HG03095 (cell line): Measurements from ENCODE around the gene DUS3L.
"Not testable (repeated sequence)": the region's sequence is repeated elsewhere in the genome, so short reads cannot be mapped to it uniquely, and the experiment has no call there.

Source experiments
- ATAC-seq: cut with Tn5 transposase; IDR thresholded peaks from one replicate; pipeline ENCODE4 v1.9.1; 2021; ENCODE audit warnings: moderate library complexity; ENCODE audit not compliant: unreplicated experiment

The DUS3L gene

GRCh38 chr19:5801796-5802619 is 11.0 kb upstream of the DUS3L start:
- ATAC-seq, result no peak

DNA sequence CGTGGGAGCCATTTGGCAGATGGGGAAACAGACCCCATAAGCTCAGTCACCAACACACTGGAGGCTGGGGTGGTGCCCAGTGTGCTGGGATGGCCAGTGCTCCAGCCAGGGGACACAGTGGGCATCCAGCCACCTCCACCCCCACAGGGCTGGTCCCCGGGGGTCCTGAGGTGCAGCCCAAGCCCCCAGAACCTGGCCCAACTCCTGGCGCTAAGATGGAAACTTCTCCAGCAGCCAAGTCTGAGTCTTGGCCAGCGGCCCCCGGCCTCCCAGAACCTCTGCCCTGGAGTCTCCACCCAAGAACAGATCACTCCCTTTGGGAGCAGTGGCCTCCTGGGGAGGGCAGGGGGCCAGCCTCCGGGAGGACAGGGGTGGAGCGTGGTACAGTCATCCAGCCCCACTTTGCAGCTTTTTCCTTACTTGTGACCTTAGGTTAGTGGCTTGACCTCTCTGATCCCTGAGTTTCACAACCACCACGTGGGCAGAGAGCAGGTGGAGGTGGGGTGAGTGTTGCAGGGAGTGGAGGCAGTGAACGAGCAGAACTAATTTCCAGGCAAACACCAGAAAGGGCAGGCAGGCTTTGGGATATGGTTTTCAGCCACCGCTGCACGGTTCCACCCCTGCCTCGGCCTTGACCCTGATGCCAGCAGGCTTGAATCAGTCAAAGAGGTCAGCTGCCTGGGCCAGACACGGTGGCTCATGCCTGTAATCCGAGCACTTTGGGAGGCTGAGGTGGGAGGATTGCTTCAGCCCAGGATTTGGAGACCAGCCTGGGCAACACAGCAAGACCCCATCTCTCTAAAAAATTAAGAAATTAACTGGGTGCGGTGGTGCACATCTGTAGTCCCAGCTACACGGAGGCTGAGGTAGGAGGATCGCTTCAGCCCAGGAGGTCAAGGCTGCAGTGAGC is 9.7 kb upstream of the DUS3L start:
- no peak for ATAC-seq

GRCh38 chr19:5799247-5800241 is 8.6 kb upstream of the DUS3L start:
- ATAC-seq, result no peak

- no peak for ATAC-seq
Observed at GRCh38 chr19:5798244-5798643, 7.3 kb upstream of the DUS3L start.

DNA sequence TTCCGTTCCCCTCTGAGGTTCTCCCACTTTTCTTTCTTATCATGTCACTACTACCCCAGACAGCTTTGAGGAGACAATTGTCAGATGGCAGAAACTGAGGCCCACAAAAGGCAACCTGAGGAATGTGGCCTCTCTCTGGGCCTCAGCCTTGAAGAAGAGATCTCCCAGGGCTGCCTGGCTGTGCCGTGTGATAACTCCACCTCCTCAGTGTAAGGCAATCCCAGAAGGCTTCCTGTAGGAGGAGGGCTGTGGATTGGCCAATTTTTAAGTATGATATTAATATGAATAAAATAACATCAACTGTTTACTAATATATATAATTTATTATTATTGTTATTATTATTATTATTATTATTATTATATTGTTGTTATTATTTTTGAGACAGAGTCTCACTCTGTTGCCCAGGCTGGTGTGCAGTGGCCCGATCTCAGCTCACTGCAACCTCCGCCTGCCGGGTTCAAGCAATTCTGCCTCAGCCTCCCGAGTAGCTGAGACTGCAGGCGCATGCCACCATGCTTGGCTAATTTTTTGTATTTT is 4.5 kb upstream of the DUS3L start:
- ATAC-seq, result no peak

GRCh38 chr19:5793188-5793587 is 2.2 kb upstream of the DUS3L start:
- ATAC-seq, result no peak

DNA sequence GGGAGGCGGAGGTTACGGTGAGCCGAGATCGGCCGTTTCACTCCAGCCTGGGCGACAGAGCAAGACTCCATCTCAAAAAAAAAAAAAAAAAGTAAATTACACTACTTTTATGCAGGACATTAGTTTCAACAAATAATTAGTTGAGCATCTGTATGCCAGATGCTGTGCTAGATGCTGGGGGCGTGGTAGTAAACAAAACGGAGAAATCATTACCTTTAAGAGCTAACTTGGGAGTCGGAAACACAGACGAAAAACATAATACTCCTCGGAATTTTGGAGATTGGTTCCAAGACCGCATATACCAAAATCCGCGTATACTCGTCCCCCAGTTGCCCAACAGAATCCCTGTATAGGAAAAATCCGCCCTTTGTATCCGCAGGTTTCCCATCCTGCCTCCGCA is 1.3 kb upstream of the DUS3L start:
- no peak for ATAC-seq

DNA sequence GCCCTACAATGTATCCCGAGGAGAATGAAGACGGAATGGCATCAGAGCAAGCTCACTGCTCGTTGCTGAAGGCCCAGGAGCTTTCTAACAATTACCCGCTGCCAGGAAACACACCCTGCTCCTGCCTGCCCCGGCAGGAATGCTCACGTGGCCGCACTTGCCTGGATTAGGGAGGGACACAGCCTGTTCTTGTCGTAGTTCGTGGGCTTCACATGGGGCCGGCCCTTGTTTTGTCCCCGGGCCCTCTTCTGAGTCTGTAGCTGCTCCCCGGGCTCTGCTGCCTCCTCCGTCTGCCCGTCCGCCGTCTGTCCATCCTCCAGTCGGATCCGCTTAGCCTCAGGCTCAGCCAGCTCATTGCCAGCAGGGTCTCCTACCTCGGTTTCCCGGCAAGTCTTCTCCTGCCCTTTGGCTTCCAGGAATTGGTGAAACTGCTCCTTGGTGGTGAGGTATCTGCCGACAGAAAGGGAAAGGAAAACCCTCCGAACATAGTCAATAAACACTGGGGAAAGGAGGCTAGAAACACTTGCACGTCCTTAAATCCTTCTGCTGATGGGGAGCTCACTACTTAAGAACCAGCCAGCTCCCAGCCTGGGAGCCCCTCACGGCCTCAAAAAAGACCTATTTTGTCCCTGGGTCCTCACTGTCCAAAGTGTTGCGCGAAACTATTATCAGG is 941 bp downstream of the DUS3L start:
- ATAC-seq, result no peak

GRCh38 chr19:5789351-5789761 is 1.6 kb downstream of the DUS3L start:
- no peak for ATAC-seq

DNA sequence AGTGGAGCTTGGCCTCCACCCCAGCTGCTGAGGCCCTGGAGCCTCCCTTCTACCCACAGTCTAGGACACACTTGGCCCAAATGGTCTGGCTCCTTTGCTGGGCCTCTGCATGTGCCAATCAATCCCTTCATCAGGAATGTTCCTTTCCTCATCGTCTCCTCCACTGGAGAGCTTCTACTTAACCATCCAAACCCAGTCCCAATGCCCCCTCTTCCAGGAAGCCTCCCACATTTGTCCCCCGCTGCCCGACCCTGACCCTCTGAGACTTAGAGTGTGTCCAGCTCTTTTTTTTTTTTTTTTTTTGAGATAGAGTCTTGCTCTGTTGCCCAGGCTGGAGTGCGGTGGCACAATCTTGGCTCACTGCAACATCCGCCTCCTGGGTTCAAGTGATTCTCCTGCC is 2.5 kb downstream of the DUS3L start:
- ATAC-seq, result no peak

- ATAC-seq, result no peak
Observed at GRCh38 chr19:5787409-5788182, 3.4 kb downstream of the DUS3L start.

- no peak for ATAC-seq
Observed at GRCh38 chr19:5786593-5787408, 4.2 kb downstream of the DUS3L start.

DNA sequence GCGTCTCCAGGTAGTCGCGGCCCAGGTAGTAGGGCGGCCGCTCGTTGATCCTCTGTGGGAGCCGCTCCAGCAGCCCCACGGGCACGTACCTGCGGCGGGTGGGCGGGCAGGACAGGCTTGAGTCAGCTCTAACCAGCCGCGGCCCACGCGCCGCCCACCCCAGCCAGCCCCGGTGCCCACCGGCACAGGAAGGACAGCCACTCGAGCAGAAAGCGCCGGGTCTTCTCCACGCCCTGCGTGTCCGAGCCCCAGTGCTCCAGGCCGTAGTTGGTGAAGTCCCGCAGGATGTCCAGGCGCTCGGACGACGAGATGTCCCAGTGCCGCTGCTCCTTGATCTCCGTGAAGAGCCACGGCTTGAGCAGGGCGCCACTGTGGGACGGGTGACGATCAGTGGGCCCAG is 5.5 kb downstream of the DUS3L start:
- no peak for ATAC-seq

DNA sequence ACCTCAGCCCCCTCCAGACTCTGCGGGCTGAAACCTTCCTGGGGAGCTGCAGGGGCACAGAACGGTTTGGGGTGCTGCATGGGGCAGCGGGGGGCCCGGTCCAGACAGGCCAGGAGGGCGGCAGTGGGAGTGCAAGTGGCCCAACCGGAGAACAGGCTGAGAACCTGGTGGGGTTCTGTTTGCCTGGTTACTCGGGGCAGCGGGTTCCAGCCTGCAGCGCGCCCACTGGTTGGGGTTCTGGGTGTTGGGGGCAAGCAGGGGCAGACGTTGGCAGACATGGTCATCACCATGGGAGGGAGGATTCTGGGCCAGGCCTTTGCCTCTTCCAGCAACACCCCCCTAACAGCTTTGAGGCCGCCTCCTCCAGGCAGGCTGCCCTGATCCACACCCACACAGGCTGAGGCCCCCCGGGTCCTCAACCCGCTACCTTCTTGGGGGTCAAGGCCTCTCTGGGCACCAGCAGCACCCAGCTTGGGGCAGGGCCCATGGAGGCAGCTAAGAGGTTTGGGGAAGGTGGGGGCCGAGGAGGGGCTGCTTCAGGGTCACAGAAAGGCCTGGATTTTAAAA is 6.3 kb downstream of the DUS3L start, which contains the start of gene PRR22:
PRR22 (minus strand) TSS at position 166 of the 567 bp plus-strand sequence; CDS start at position 80, 86 bp downstream.
- no peak for ATAC-seq

- ATAC-seq, result no peak
Observed at GRCh38 chr19:5782945-5783919, 7.7 kb downstream of the DUS3L start.

DNA sequence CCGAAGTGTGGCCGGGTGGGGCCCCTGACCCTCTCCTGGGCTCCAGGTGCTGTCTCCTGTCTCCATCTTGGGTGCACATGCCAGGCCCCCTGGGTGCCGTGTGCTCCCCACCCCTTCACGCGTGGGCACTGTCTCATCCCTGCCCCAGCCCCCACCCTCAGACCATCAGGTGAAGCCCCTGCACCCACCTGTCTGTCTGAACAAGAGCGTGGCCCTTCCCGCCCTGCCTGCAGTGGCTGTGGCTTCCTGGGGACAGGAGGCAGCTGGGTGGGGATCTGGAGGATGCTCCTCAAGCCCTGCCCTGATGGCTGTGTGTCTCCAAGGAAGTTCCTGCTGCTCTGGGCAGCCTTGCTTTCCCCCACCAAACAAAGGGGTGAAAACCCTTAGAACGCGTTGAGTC is 8.6 kb downstream of the DUS3L start:
- no peak for ATAC-seq

DNA sequence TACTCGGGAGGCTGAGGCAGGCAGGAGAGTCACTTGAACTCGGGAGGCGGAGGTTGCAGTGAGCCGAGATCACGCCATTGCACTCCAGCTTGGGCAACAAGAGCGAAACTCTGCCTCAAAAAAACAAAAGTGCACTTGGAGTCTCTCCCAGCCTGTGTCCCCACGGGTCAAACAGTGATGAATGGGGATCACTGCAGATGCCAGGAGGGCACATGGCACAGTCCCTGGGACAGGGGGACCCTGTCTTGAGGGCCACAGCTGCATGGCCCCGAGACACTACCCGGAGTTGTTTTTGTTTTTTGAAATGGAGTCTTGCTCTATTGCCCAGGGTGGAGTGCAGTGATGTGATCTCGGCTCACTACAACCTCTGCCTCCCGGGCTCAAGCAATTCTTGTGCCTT is 10.0 kb downstream of the DUS3L start:
- ATAC-seq, result not testable (repeated sequence)
